HepG2 (cell line): ENCODE measurements around the gene RNASE11. TPM values are rescaled to one million over a fixed set of nuclear protein-coding genes. Genes with fewer than 3 reads are reported as not detected.

Source experiments
- FOSL2 ChIP-seq: sonication (generic); formaldehyde crosslinking; IDR thresholded peaks from 2 replicates; pipeline ENCODE4 v1.4.0; 2020; ENCODE audit warnings: missing genetic modification reagents
- FOXM1 ChIP-seq: sonication (generic); formaldehyde crosslinking; IDR thresholded peaks from 2 replicates; pipeline ENCODE4 v1.5.0; 2020; ENCODE audit warnings: missing genetic modification reagents
- FOXO4 ChIP-seq: sonication (generic); formaldehyde crosslinking; conservative IDR thresholded peaks from 2 replicates; pipeline ENCODE4 v1.8.1; 2023; ENCODE audit warnings: missing genetic modification reagents
- MXD1 ChIP-seq: sonication (generic); formaldehyde crosslinking; IDR thresholded peaks from 2 replicates; pipeline ENCODE4 v1.4.0; 2020; ENCODE audit warnings: mild to moderate bottlenecking, missing genetic modification reagents
- PHF20 ChIP-seq: sonication (generic); formaldehyde crosslinking; IDR thresholded peaks from 2 replicates; pipeline ENCODE4 v1.5.0; 2020; ENCODE audit warnings: mild to moderate bottlenecking, missing genetic modification reagents
- RXRA ChIP-seq: sonication (generic); formaldehyde crosslinking; IDR thresholded peaks from 2 replicates; pipeline ENCODE4 v1.5.1; 2020; ENCODE audit warnings: missing genetic modification reagents
- SAP130 ChIP-seq: IDR thresholded peaks from 2 replicates; pipeline ENCODE4 v1.6.1; 2016; ENCODE audit warnings: low read depth
- SP4 ChIP-seq: sonication (generic); formaldehyde crosslinking; IDR thresholded peaks from 2 replicates; pipeline ENCODE4 v1.8.1; 2023; ENCODE audit warnings: mild to moderate bottlenecking, missing genetic modification reagents
- TEAD2 ChIP-seq: sonication (generic); formaldehyde crosslinking; IDR thresholded peaks from 2 replicates; pipeline ENCODE4 v1.9.0; 2021; ENCODE audit warnings: missing genetic modification reagents
- ZBTB26 ChIP-seq: IDR thresholded peaks from 2 replicates; pipeline ENCODE4 v1.6.1; 2016; ENCODE audit warnings: missing compliant biosample characterization, missing genetic modification reagents, borderline replicate concordance
- ZMYM3 ChIP-seq: sonication (generic); formaldehyde crosslinking; IDR thresholded peaks from 2 replicates; pipeline ENCODE4 v1.5.1; 2020; ENCODE audit warnings: mild to moderate bottlenecking, missing genetic modification reagents
- ZNF142 ChIP-seq: sonication (generic); formaldehyde crosslinking; IDR thresholded peaks from 2 replicates; pipeline ENCODE4 v1.4.0; 2020; ENCODE audit warnings: missing genetic modification reagents
- polyA plus RNA-seq, 8 experiments: library from polyadenylated mRNA; depleted of rRNA in 3 of 8; stranded (reverse) in 7 of 8; unstranded in 1 of 8; fragments of >200 nt; fragmentation: Illumina TruSeq in 4 of 8; extraction: Trizol in 4 of 8; gene quantifications; 2 replicates each; pipeline versions ENCODE4 v1.2.1 to v1.2.3, GENCODE V29; 2011 to 2016; ENCODE audit warnings: low read depth in 4 of 8, missing spikeins in 1 of 8, mixed read lengths in 1 of 8; ENCODE audit not compliant: insufficient read depth in 1 of 8
- total RNA-seq, 5 experiments: library from RNA; depleted of rRNA; stranded (reverse); fragments of >200 nt; fragmentation: Illumina TruSeq; extraction: Trizol; gene quantifications; 2 replicates each; pipeline ENCODE4 v1.2.3, GENCODE V29; 2016; ENCODE audit warnings: low read depth in 1 of 5
- TF ChIP-seq, protein P1 (sequence below): IDR thresholded peaks from 2 replicates; pipeline ENCODE4 v1.6.1; 2016; ENCODE audit warnings: missing genetic modification reagents, missing compliant biosample characterization
- TF ChIP-seq, protein P2 (sequence below): sonication (generic); formaldehyde crosslinking; IDR thresholded peaks from 2 replicates; pipeline ENCODE4 v1.5.1; 2020; ENCODE audit warnings: mild to moderate bottlenecking, moderate library complexity, missing genetic modification reagents

The RNASE11 gene
- total and polyA plus RNA-seq, 2 of the 13 experiments (the other 11 are each of a cell fraction or from before 2014, with no cell fraction given) = not detected

GRCh38 chr14:20631880-20632389 is 44.1 kb upstream of the RNASE11 start (continued):
- 0 out of 2 replicates have a peak, but pooled peaks have one; percentile 25 for TF ChIP-seq FOXO4
- no peak for TF ChIP-seq RXRA (CRISPR knock-in tag)
- TF ChIP-seq, protein P1, sequence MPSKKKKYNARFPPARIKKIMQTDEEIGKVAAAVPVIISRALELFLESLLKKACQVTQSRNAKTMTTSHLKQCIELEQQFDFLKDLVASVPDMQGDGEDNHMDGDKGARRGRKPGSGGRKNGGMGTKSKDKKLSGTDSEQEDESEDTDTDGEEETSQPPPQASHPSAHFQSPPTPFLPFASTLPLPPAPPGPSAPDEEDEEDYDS (CRISPR knock-in tag) = no peak
- 0 out of 2 replicates have a peak, but pooled peaks have one; percentile 38 for TF ChIP-seq FOSL2
- TF ChIP-seq SAP130 (CRISPR knock-in tag) = peak; percentile 85
- no peak for TF ChIP-seq ZBTB26 (CRISPR knock-in tag)
- no peak for TF ChIP-seq FOXM1
- no peak for TF ChIP-seq TEAD2
- 0 out of 2 replicates have a peak, but pooled peaks have one; percentile 12 for TF ChIP-seq ZNF142 (CRISPR knock-in tag)
- TF ChIP-seq ZMYM3 (CRISPR knock-in tag) = peak; percentile 31; the same call in 1 of the 2 replicates
- TF ChIP-seq PHF20 (CRISPR knock-in tag) = 0 out of 2 replicates have a peak, but pooled peaks have one; percentile 45
- TF ChIP-seq, protein P2, sequence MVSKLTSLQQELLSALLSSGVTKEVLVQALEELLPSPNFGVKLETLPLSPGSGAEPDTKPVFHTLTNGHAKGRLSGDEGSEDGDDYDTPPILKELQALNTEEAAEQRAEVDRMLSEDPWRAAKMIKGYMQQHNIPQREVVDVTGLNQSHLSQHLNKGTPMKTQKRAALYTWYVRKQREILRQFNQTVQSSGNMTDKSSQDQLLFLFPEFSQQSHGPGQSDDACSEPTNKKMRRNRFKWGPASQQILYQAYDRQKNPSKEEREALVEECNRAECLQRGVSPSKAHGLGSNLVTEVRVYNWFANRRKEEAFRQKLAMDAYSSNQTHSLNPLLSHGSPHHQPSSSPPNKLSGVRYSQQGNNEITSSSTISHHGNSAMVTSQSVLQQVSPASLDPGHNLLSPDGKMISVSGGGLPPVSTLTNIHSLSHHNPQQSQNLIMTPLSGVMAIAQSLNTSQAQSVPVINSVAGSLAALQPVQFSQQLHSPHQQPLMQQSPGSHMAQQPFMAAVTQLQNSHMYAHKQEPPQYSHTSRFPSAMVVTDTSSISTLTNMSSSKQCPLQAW (CRISPR knock-in tag) = peak; percentile 65; the same call in 1 of the 2 replicates
- 0 out of 2 replicates have a peak, but pooled peaks have one; percentile 22 for TF ChIP-seq SP4 (CRISPR knock-in tag)
- TF ChIP-seq MXD1 (CRISPR knock-in tag) = 0 out of 2 replicates have a peak, but pooled peaks have one; percentile 32
